ENCODE data around the gene ELN.

DNA sequence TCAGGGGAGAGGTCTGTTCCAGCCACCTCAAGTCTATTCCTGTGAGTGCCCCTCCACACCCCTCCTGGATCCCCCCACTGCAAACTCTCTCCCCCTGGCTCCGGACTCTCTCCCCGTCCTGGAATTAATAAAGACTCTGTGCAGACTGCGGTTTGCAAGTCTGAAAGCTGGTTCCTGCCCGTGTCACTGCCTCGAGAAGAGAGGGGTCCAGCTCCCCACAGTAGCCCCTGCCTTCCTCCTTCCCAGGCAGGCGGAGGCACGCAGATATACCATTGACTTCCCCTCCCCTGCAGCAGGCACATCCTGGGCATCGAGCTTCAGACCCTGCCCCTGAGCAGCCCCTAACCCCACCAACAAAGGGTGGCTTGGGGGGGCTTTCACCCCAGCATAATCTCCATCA, 2.2 kb upstream of the ELN start:
- TF ChIP-seq EZH2 (IDR thresholded peaks at IDR 0.05; ENCODE audit: borderline replicate concordance, low read depth, low read length, poor library complexity, severe bottlenecking) = no peak
- TF ChIP-seq, protein P1, sequence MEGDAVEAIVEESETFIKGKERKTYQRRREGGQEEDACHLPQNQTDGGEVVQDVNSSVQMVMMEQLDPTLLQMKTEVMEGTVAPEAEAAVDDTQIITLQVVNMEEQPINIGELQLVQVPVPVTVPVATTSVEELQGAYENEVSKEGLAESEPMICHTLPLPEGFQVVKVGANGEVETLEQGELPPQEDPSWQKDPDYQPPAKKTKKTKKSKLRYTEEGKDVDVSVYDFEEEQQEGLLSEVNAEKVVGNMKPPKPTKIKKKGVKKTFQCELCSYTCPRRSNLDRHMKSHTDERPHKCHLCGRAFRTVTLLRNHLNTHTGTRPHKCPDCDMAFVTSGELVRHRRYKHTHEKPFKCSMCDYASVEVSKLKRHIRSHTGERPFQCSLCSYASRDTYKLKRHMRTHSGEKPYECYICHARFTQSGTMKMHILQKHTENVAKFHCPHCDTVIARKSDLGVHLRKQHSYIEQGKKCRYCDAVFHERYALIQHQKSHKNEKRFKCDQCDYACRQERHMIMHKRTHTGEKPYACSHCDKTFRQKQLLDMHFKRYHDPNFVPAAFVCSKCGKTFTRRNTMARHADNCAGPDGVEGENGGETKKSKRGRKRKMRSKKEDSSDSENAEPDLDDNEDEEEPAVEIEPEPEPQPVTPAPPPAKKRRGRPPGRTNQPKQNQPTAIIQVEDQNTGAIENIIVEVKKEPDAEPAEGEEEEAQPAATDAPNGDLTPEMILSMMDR (conservative IDR thresholded peaks at IDR 0.05; ENCODE audit: low read depth, low read length) = no peak
